Neutrophil (primary cell): ENCODE results near the gene NOTCH3.

Experiments used
- H3K27ac ChIP-seq: fragments of 200-600 bp; sonication (generic); 2 replicates; pipeline ENCODE4 v1.5.1; 2016; ENCODE audit warnings: mild to moderate bottlenecking, moderate library complexity
- H3K27me3 ChIP-seq: fragments of 200-600 bp; sonication (generic); 2 replicates; pipeline ENCODE4 v1.6.0; 2016; ENCODE audit warnings: mild to moderate bottlenecking
- H3K36me3 ChIP-seq: fragments of 200-600 bp; sonication (generic); 2 replicates; pipeline ENCODE4 v1.5.1; 2017
- H3K4me1 ChIP-seq, 2 experiments: fragments of 200-600 bp in 1 of 2; sonication (generic) in 1 of 2; 1 replicate in 1 of 2; 2 replicates in 1 of 2; pipeline versions ENCODE4 v1.5.1 to v1.6.1; 2013 to 2016; ENCODE audit warnings: low read depth in 1 of 2, low read length in 1 of 2, mild to moderate bottlenecking in 1 of 2, moderate library complexity in 1 of 2; ENCODE audit not compliant: control insufficient read depth in 1 of 2, insufficient read depth in 1 of 2
- H3K4me3 ChIP-seq, 2 experiments: fragments of 200-600 bp in 1 of 2; sonication (generic) in 1 of 2; 1 replicate in 1 of 2; 2 replicates in 1 of 2; pipeline ENCODE4 v1.5.1; 2013 to 2016; ENCODE audit warnings: low read depth in 1 of 2, low read length in 1 of 2, mild to moderate bottlenecking in 1 of 2, moderate library complexity in 1 of 2
- H3K9me3 ChIP-seq: fragments of 200-600 bp; sonication (generic); 2 replicates; pipeline ENCODE4 v1.5.1; 2016
- CTCF ChIP-seq: fragments of 200-600 bp; sonication (generic); IDR thresholded peaks from 2 replicates; pipeline ENCODE4 v1.5.1; 2016; ENCODE audit warnings: antibody characterized with exemption

NOTCH3 gene

GRCh38 chr19:15191514-15191913 lies 9.3 kb downstream of the NOTCH3 start:
- H3K27ac ChIP-seq, result no peak overlapping the region
- H3K4me3 ChIP-seq, result no peak overlapping the region
- H3K9me3 ChIP-seq, result no peaks in the 10 kb centered on the region
- H3K36me3 ChIP-seq, result no peaks in the 10 kb centered on the region
- TF ChIP-seq CTCF, result no peak
- peaks cover 40% of the 10 kb centered on the region for H3K27me3 ChIP-seq
- H3K4me1 ChIP-seq, result no peaks in the 10 kb centered on the region

GRCh38 chr19:15188851-15189250 lies 11.9 kb downstream of the NOTCH3 start:
- no peak overlapping the region for H3K27ac ChIP-seq
- H3K9me3 ChIP-seq, result no peaks in the 10 kb centered on the region
- H3K27me3 ChIP-seq, result peaks cover 21% of the 10 kb centered on the region
- no peak for TF ChIP-seq CTCF
- no peaks in the 10 kb centered on the region for H3K36me3 ChIP-seq
- H3K4me1 ChIP-seq, result no peaks in the 10 kb centered on the region
- no peak overlapping the region for H3K4me3 ChIP-seq

- Histone ChIP-seq H3K4me3 (no peak overlapping the region), H3K27ac (no peak overlapping the region), H3K36me3 (no peaks in the 10 kb centered on the region), H3K4me1 (no peaks in the 10 kb centered on the region), H3K9me3 (no peaks in the 10 kb centered on the region), H3K27me3 (peaks cover 10% of the 10 kb centered on the region)
- no peak for TF ChIP-seq CTCF
Measured at GRCh38 chr19:15187026-15188007, 13.5 kb downstream of the NOTCH3 start.

GRCh38 chr19:15185188-15185587 lies 15.6 kb downstream of the NOTCH3 start:
- peaks cover 16% of the 10 kb centered on the region for H3K27me3 ChIP-seq
- no peaks in the 10 kb centered on the region for H3K4me1 ChIP-seq
- TF ChIP-seq CTCF, result no peak
- no peak overlapping the region for H3K4me3 ChIP-seq
- H3K9me3 ChIP-seq, result no peaks in the 10 kb centered on the region
- H3K36me3 ChIP-seq, result no peaks in the 10 kb centered on the region
- H3K27ac ChIP-seq, result no peak overlapping the region

GRCh38 chr19:15184776-15185175 lies 16.0 kb downstream of the NOTCH3 start:
- Histone ChIP-seq H3K4me1 (no peaks in the 10 kb centered on the region), H3K27me3 (peaks cover 20% of the 10 kb centered on the region), H3K36me3 (no peaks in the 10 kb centered on the region), H3K9me3 (no peaks in the 10 kb centered on the region), H3K27ac (no peak overlapping the region), H3K4me3 (no peak overlapping the region)
- TF ChIP-seq CTCF, result no peak
